ENCODE data around the gene RTCB.
"Not testable (repeated sequence)": the region's sequence is repeated elsewhere in the genome, so short reads cannot be mapped to it uniquely, and the experiment has no call there.

The RTCB gene

DNA sequence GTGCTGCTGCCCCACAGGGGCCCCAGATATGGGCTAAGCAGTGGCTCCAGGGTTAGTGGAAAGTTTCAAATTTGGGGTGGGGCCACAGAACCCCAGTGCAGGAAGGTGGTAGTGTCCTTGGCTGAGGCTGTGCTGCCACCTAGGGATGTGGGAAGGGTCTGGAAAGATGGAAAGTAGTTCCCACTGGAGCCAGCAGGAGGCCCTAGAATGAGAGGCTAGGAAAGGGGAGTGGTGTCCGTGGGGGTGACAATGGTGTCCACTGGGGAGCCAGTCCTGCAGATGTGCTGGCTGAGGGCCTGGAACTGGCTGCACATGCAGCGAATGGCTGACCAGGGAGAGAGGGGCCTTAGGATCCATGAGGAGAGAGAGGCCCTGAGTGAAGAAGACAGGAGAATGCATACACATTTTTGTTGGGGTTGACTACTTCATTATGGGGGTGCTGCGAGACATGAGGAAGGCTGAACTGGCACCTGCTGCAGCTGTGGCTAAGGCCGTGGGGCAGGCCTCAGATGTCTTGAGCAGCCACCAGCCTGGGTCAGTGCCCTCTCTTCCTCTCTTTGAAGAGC lies 33.3 kb downstream of the RTCB start:
- in situ Hi-C loops (cut with HindIII; ENCODE audit: low pct_unique_long_range_greater_than_20kb, low sequenced_read_pairs), result no loop called here
- peak in 1 of 2 experiments; percentile 61 for DNase-seq (ENCODE audit: low read depth in 1 of 2, low spot score in 1 of 2)
- TF ChIP-seq JUND (IDR thresholded peaks at IDR 0.05; ENCODE audit: low read depth), result no peak

DNA sequence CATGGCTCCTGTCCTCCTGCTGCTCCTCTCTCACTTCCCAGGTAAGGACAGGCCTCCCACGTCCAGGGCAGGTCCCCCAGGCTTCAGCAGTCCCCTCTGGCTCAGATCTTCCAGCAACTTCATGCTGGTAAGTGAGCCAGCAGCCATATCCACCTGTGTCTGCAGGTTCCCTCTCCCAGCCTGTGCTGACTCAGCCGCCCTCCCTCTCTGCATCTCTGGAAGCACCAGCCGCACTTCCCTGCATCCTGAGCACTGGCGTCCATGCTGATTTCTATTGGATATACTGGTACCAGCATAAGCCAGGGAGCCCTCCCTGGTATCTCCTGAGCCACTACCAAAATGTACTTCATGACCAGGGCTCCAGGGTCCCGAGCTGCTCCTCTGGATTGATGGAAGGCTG lies 35.4 kb downstream of the RTCB start:
- no peak for TF ChIP-seq JUND (IDR thresholded peaks at IDR 0.05; ENCODE audit: low read depth)
- DNase-seq (ENCODE audit: low read depth in 1 of 2, low spot score in 1 of 2), result no peak
- in situ Hi-C loops (cut with HindIII; ENCODE audit: low pct_unique_long_range_greater_than_20kb, low sequenced_read_pairs), result no loop called here

DNA sequence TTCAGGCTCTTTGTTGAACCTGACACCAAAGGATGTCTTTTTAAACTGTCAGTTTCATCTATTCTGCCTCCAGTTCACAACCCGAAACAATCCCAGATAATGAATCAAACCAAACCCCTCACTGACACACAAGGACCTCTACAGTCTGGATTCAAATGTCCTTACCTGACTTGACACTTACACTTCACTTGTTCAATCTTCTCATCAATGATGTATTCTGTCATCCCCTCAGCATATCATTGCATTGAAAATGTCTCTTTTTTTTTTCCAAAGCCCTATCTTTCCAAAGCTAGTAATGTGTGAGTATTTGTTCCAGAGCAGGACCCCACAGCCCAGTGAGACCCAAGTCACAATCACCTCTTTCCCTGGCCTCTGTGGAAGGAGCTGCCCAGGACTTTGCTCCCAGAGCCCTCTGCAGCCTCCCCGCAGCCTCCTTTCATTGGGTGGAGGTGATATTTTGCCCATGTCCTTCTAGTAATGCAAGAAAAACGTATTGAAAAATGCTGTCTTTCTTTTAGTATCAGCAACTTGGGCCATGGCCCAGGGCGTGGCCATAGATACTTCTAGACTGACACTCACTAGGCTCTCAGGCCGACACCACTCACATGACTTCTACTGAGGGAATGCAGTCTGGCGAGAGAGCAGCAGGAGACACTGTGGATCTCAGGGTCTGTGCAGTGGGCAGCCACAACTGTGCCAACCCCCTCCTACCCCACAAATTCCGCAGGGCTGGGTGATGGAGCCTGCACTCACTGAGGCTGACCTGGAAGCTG lies 36.2 kb downstream of the RTCB start:
- TF ChIP-seq JUND (IDR thresholded peaks at IDR 0.05; ENCODE audit: low read depth), result no peak
- in situ Hi-C loops (cut with HindIII; ENCODE audit: low pct_unique_long_range_greater_than_20kb, low sequenced_read_pairs), result no loop called here
- no peak for DNase-seq (ENCODE audit: low read depth in 1 of 2, low spot score in 1 of 2)

DNA sequence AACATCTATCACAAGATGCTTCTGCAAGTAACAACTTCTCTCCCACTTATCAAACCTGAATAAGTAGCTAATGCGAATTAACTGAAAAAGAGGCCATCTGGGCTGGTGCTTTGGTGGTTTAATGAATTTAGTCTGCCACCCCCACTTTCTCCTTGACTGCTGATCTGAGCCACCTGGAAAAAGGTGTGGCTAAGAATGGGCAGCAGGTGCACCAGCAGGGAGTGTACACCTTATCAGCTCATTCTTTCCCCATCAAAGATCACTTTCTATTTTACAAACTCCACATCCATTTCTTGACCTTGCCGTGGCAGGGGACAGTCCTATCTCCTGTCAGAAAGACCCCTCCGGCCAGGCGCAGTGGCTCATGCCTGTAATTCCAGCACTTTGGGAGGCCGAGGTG lies 47.8 kb downstream of the RTCB start:
- TF ChIP-seq JUND (IDR thresholded peaks at IDR 0.05; ENCODE audit: low read depth), result no peak
- DNase-seq (ENCODE audit: low read depth in 1 of 2, low spot score in 1 of 2), result no peak
- in situ Hi-C loops (cut with HindIII; ENCODE audit: low pct_unique_long_range_greater_than_20kb, low sequenced_read_pairs), result no loop called here

DNA sequence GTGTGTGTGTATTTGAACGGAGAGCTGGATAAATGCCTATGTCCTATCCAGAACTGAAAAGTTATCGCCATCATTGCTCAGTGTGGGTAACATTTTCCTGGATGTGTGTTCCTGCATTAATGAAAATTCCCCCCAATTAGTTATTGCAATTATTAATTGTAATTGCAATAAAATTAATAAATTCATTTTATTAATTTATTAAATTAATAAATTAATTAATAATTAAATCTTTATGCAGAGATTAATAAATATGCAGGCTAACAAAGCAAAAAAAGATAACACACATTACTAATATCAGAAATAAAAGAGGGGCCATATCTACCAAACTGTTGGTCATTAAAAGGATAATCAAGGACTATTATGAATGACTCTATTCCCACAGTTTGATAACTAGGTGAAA lies 50.8 kb downstream of the RTCB start:
- in situ Hi-C loops (cut with HindIII; ENCODE audit: low pct_unique_long_range_greater_than_20kb, low sequenced_read_pairs), result no loop called here
- no peak for DNase-seq (ENCODE audit: low read depth in 1 of 2, low spot score in 1 of 2)
- no peak for TF ChIP-seq JUND (IDR thresholded peaks at IDR 0.05; ENCODE audit: low read depth)

DNA sequence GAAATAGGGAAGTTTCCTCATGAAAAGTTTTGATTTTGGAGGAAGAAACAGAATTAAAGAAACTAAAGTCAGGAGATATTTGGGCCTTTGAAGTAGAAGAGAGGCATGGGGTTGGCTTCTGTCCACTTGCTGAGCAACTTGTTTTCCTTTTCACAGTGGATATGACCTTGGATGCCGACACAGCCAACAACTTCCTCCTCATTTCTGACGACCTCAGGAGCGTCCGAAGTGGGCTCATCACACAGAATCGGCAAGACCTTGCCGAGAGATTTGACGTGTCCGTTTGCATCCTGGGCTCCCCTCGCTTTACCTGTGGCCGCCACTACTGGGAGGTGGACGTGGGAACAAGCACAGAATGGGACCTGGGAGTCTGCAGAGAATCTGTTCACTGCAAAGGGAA lies 52.0 kb downstream of the RTCB start:
- DNase-seq (ENCODE audit: low read depth in 1 of 2, low spot score in 1 of 2); in situ Hi-C loops (cut with HindIII; ENCODE audit: low pct_unique_long_range_greater_than_20kb, low sequenced_read_pairs): not testable (repeated sequence)

DNA sequence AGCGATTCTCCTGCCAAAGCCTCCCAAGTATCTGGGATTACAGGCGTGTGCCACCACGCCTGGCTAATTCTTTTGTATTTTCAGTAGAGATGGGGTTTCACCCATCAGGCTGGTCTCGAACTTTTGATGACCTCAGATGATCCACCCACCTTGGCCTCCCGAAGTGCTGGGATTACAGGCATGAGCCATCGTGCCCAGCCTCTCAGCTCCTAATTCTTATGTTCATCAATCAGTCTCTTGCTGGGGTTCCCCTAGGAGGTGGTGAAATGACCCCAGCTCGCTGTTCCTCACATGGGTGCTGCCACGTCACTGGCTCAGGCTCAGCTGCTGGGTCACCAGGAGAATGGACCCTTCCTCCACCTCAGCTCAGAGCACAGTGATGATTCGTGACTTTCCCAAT lies 54.5 kb downstream of the RTCB start, which contains the start of gene RFPL3:
RFPL3 (plus strand) TSS at position 301 of the 400 bp plus-strand sequence. CDS start 205 bp downstream, outside the sequence.
- DNase-seq (ENCODE audit: low read depth in 1 of 2, low spot score in 1 of 2); in situ Hi-C loops (cut with HindIII; ENCODE audit: low pct_unique_long_range_greater_than_20kb, low sequenced_read_pairs): not testable (repeated sequence)

DNA sequence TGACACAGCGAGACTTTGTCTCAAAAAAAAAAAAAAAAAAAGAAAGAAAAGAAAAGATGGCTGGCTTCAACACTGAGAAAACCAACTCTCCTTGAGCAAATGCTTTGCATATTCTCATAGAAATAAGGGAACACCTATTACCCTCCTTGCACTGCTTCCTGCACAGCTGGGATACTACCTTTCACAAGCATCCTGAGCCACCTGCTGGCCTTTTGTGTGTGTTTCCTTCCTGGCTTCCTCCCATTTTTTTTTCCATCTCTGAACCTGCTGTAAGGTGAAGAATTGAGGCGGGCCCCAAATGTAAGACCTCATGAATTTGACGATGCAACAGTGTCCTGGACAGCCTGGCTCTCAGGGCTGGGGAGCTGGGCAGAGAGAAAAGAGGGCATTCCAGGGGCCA lies 56.3 kb downstream of the RTCB start:
- in situ Hi-C loops (cut with HindIII; ENCODE audit: low pct_unique_long_range_greater_than_20kb, low sequenced_read_pairs), result no loop called here

DNA sequence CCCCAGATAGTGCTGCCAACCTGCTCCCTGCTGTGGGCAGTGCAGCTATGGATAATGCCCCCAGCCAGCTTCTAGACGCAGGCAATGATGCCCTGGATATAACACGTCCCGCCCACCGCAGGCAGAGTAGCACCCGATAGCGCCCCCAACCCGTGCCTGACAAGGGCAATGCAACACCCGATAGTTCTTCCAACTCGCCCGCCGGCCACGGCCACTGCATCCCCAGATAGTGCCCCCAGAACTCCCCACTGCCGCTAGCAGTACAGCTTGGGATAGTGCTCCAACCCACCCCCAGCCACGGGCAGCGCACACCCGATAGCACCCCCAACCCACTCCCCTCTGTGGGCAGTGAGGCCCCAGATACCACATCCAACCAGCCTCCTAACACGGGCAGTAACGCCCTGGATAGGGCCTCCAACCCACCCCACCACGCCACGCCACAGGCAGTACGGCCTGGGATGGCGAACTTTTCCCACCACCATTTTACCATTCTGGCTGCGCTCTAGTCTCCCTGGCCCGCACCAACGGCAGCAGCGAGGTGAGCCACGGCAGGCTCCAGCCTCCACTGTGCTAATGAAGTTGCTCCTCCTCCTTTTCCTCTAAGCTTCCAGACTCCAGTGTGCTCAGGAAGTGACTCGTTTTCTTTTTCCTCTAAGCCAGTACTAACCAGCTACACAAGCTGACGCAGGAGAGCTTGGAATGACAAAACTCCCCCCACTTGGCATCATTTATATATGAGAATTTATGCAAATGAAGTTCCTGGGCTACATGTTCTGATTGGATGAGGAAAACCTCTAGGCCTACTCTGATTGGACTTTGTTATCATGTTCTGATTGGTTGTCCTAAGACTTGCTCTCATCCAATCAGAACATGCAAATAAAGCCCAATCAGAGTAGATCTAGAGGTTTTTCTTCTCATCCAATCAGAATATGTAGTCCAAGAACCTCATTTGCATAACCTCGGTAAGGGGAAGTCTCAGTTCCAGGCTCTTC lies 57.4 kb downstream of the RTCB start:
- in situ Hi-C loops (cut with HindIII; ENCODE audit: low pct_unique_long_range_greater_than_20kb, low sequenced_read_pairs), result no loop called here
- peak in 1 of 2 experiments; percentile 38 for DNase-seq (ENCODE audit: low read depth in 1 of 2, low spot score in 1 of 2)
- no peak for TF ChIP-seq JUND (IDR thresholded peaks at IDR 0.05; ENCODE audit: low read depth)

More for the DNA sequence above, 56.3 kb downstream of the RTCB start:
- TF ChIP-seq JUND (IDR thresholded peaks at IDR 0.05; ENCODE audit: low read depth), result no peak
- peak; percentile 18 to 62 for DNase-seq (ENCODE audit: low read depth in 1 of 2, low spot score in 1 of 2)

DNA sequence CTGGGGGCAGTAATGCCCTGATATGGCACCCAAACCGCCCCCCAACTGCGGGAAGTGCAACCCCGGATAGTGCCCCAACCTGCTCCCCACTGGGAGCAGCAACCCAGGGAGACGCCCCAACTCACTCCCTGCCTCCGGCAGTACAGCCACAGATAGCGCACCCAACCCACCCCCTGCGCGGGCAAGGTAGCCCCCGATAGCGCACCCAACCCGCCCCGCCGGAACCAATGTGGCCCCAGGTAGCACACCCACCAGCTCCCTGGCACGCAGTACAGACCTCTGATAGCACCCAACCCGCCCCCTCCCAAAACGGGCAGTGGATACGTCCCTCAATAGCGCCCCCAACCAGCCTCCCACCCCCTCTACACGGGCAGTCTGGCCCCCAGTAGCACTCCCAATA lies 58.2 kb downstream of the RTCB start:
- DNase-seq (ENCODE audit: low read depth in 1 of 2, low spot score in 1 of 2), result no peak

DNA sequence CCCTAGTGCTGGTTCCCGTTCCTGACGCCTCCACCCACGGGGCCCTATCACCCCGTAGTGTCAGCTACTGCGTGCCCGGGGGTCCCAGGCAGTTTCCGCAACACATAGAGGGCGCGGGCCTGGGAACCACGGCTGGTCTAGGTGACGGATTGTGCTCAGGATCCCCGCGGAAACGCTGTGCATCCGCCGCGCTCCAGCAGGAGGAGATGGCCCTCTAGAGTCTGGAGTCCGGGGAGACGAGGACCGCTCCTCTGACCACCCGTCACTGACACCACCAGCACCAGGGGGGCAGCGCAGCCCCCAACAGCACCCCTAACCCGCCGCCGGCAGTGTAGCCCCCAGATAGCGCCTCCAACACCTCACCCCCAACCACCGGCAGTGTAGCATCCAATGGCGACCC lies 58.8 kb downstream of the RTCB start:
- TF ChIP-seq JUND (IDR thresholded peaks at IDR 0.05; ENCODE audit: low read depth), result no peak
- in situ Hi-C loops (cut with HindIII; ENCODE audit: low pct_unique_long_range_greater_than_20kb, low sequenced_read_pairs), result no loop called here
- no peak for DNase-seq (ENCODE audit: low read depth in 1 of 2, low spot score in 1 of 2)

More for the DNA sequence above, 58.2 kb downstream of the RTCB start:
- in situ Hi-C loops (cut with HindIII; ENCODE audit: low pct_unique_long_range_greater_than_20kb, low sequenced_read_pairs), result no loop called here
- no peak for TF ChIP-seq JUND (IDR thresholded peaks at IDR 0.05; ENCODE audit: low read depth)

DNA sequence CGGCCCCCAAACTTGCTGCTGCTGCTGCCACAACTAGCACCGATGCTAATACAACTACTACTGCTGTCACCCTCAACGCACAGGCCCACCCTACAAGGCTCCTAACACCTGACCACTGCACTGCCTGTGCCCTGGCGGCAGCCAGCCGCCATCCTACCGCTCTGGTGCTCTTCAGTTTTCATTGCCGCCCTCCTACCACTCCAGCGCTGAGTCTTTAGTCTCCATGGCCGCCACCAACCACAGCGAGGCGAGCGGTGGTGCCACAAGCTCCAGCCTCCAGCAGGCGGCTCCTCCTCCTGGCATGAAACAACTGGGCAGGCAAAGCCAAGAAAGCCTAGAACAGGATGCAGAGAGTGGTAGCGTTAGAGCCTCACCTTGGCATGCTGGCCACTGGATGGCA lies 59.4 kb downstream of the RTCB start:
- in situ Hi-C loops (cut with HindIII; ENCODE audit: low pct_unique_long_range_greater_than_20kb, low sequenced_read_pairs), result no loop called here
- DNase-seq (ENCODE audit: low read depth in 1 of 2, low spot score in 1 of 2), result no peak
- TF ChIP-seq JUND (IDR thresholded peaks at IDR 0.05; ENCODE audit: low read depth), result no peak

DNA sequence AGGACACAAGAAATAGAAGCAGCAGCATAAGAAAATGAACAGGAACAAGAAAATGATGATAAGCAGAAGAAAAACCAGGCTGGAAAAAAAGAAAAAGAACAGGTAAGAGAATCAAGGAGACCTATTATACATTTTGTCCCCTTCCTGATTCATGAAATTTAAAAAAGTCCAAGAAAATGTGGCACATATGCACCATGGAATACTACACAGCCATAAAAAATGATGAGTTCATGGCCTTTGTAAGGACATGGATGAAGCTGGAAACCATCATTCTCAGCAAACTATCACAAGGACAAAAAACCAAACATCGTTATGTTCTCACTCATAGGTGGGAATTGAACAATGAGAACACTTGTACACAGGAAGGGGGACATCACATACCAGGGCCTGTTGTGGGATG lies 60.2 kb downstream of the RTCB start:
- in situ Hi-C loops (cut with HindIII; ENCODE audit: low pct_unique_long_range_greater_than_20kb, low sequenced_read_pairs); DNase-seq (ENCODE audit: low read depth in 1 of 2, low spot score in 1 of 2): not testable (repeated sequence)

All from T47D (cell line).